H1 (cell line): Measurements from ENCODE around the gene LNPEP. TPM values are rescaled to one million over a fixed set of nuclear protein-coding genes. Genes with fewer than 3 reads are reported as not detected.

Experiments used
- CTCF ChIA-PET: fragments of 300-600 bp; sonication (Branson Sonifier 250); formaldehyde crosslinking; loops from one replicate; lab custom pipeline; 2021; ENCODE audit not compliant: partially characterized antibody; lab: Charles Lee
- POLR2A ChIA-PET: fragments of 300-600 bp; sonication (Branson Sonifier 250); formaldehyde crosslinking; loops from one replicate; lab custom pipeline; 2021; ENCODE audit warnings: inconsistent platforms; ENCODE audit not compliant: partially characterized antibody; lab: Charles Lee
- DNase-seq, 2 experiments: peaks; one replicate each; pipeline versions ENCODE4 v3.0.0 to v3.0.0-alpha.2; 2010 to 2022; ENCODE audit warnings: low spot score in 2 of 2, low read depth in 1 of 2, mixed read lengths in 1 of 2
- FAIRE-seq: peaks from 2 replicates; lab custom pipeline; 2011; peaks lifted over from hg19 to GRCh38; lab: Jason Lieb, UNC
- H2AFZ ChIP-seq: 2 replicates; pipeline ENCODE4 v1.8.1; 2012; ENCODE audit warnings: low read length, inconsistent platforms
- H2AK5ac ChIP-seq: 2 replicates; pipeline ENCODE4 v1.6.1; 2013; ENCODE audit warnings: low read depth, low read length
- H2BK120ac ChIP-seq: replicated peaks from 2 replicates; pipeline ENCODE3; 2013; ENCODE audit warnings: low read depth, low read length, inconsistent platforms
- H2BK12ac ChIP-seq: 2 replicates; pipeline ENCODE4 v1.6.1; 2013; ENCODE audit warnings: low read depth, low read length
- H2BK15ac ChIP-seq: 2 replicates; pipeline ENCODE4 v1.6.1; 2013; ENCODE audit warnings: low read length
- H2BK20ac ChIP-seq: 2 replicates; pipeline ENCODE4 v1.6.1; 2013; ENCODE audit warnings: low read length
- H2BK5ac ChIP-seq: 2 replicates; pipeline ENCODE4 v1.6.1; 2013; ENCODE audit warnings: low read depth, low read length
- H3K14ac ChIP-seq: 2 replicates; pipeline ENCODE4 v1.6.1; 2013; ENCODE audit warnings: inconsistent platforms; ENCODE audit not compliant: insufficient read length
- H3K18ac ChIP-seq: 2 replicates; pipeline ENCODE4 v1.6.1; 2013; ENCODE audit warnings: low read length; ENCODE audit errors: extremely low read depth
- H3K23ac ChIP-seq: 2 replicates; pipeline ENCODE4 v1.6.1; 2013; ENCODE audit warnings: inconsistent platforms; ENCODE audit not compliant: insufficient read length
- H3K23me2 ChIP-seq: 2 replicates; pipeline ENCODE4 v1.6.1; 2013; ENCODE audit warnings: low read depth, low read length
- H3K27ac ChIP-seq: 2 replicates; pipeline ENCODE4 v1.6.1; 2011; ENCODE audit warnings: low read depth, low read length, inconsistent platforms
- H3K27me3 ChIP-seq, 4 experiments: replicated peaks in 1 of 4; 1 replicate in 1 of 4; 2 replicates in 3 of 4; pipeline versions ENCODE4 v1.6.1 to v1.8.1; 2011 to 2013; ENCODE audit warnings: low read length in 3 of 4, mild to moderate bottlenecking in 3 of 4, inconsistent platforms in 2 of 4, mixed read lengths in 2 of 4, moderate library complexity in 1 of 4; ENCODE audit not compliant: control insufficient read depth in 3 of 4, insufficient read depth in 3 of 4; ENCODE audit errors: extremely low read depth in 1 of 4
- H3K36me3 ChIP-seq, 4 experiments: 2 replicates each; pipeline versions ENCODE4 v1.6.1 to v1.8.1; 2011 to 2013; ENCODE audit warnings: mild to moderate bottlenecking in 4 of 4, low read length in 3 of 4, moderate library complexity in 2 of 4, control low read depth in 1 of 4, inconsistent platforms in 1 of 4; ENCODE audit not compliant: insufficient read depth in 4 of 4, control insufficient read depth in 2 of 4
- H3K4ac ChIP-seq: replicated peaks from 2 replicates; pipeline ENCODE3; 2013; ENCODE audit warnings: low read length, low read depth, mixed read lengths, inconsistent platforms; ENCODE audit not compliant: insufficient read length
- H3K4me1 ChIP-seq, 4 experiments: replicated peaks in 1 of 4; 1 replicate in 1 of 4; 2 replicates in 3 of 4; pipeline versions ENCODE4 v1.6.1 to v1.8.1; 2011 to 2013; ENCODE audit warnings: low read length in 3 of 4, inconsistent platforms in 2 of 4, mixed read lengths in 1 of 4; ENCODE audit not compliant: insufficient read depth in 4 of 4, control insufficient read depth in 3 of 4
- H3K4me2 ChIP-seq, 2 experiments: 2 replicates each; pipeline versions ENCODE4 v1.6.1 to v1.8.1; 2011 to 2013; ENCODE audit warnings: low read depth in 2 of 2, low read length in 2 of 2, control low read depth in 1 of 2, inconsistent platforms in 1 of 2, mild to moderate bottlenecking in 1 of 2; ENCODE audit not compliant: insufficient read depth in 1 of 2
- H3K4me3 ChIP-seq, 4 experiments: fragments of 200-600, 300-600 bp in 1 of 4; sonication (generic), shearing (Covaris generic), sonication (Bioruptor Twin) in 1 of 4; 2 replicates each; pipeline versions ENCODE4 v1.5.1 to v1.8.1; 2011 to 2016; ENCODE audit warnings: low read length in 4 of 4, low read depth in 3 of 4, control low read depth in 2 of 4, inconsistent platforms in 2 of 4, mild to moderate bottlenecking in 2 of 4, mixed read lengths in 1 of 4, moderate library complexity in 1 of 4; ENCODE audit not compliant: insufficient read depth in 2 of 4; ENCODE audit errors: extremely low read depth in 1 of 4
- H3K56ac ChIP-seq: replicated peaks from 2 replicates; pipeline ENCODE3; 2013; ENCODE audit warnings: low read depth, mild to moderate bottlenecking, mixed read lengths, low read length, inconsistent platforms; ENCODE audit not compliant: insufficient read length
- H3K79me1 ChIP-seq: 2 replicates; pipeline ENCODE4 v1.6.1; 2013; ENCODE audit warnings: low read depth, low read length, control low read depth
- H3K79me2 ChIP-seq, 2 experiments: 2 replicates each; pipeline versions ENCODE4 v1.6.1 to v1.8.1; 2012 to 2013; ENCODE audit warnings: low read length in 2 of 2, mild to moderate bottlenecking in 2 of 2, inconsistent platforms in 1 of 2; ENCODE audit not compliant: insufficient read depth in 2 of 2, control insufficient read depth in 1 of 2
- H3K9ac ChIP-seq, 4 experiments: replicated peaks in 1 of 4; 1 replicate in 1 of 4; 2 replicates in 3 of 4; pipeline versions ENCODE4 v1.6.1 to v1.8.1; 2011 to 2013; ENCODE audit warnings: low read depth in 3 of 4, low read length in 3 of 4, control low read depth in 2 of 4, mild to moderate bottlenecking in 2 of 4, moderate library complexity in 2 of 4, inconsistent platforms in 1 of 4; ENCODE audit errors: extremely low read depth in 1 of 4
- H3K9me3 ChIP-seq, 2 experiments: 2 replicates each; pipeline versions ENCODE4 v1.6.1 to v1.8.1; 2012 to 2013; ENCODE audit warnings: mild to moderate bottlenecking in 2 of 2, moderate library complexity in 2 of 2, control low read depth in 1 of 2, inconsistent platforms in 1 of 2, low read depth in 1 of 2, low read length in 1 of 2, mixed read lengths in 1 of 2; ENCODE audit not compliant: insufficient read depth in 2 of 2
- H4K20me1 ChIP-seq, 2 experiments: replicated peaks in 1 of 2; 2 replicates each; pipeline versions ENCODE3 to v1.8.1; 2011 to 2013; ENCODE audit warnings: inconsistent platforms in 2 of 2, low read length in 2 of 2, mild to moderate bottlenecking in 1 of 2; ENCODE audit not compliant: insufficient read depth in 2 of 2, control insufficient read depth in 1 of 2
- H4K5ac ChIP-seq: 2 replicates; pipeline ENCODE4 v1.6.1; 2013; ENCODE audit warnings: low read length, low read depth, mixed read lengths, inconsistent platforms; ENCODE audit not compliant: insufficient read length
- H4K8ac ChIP-seq: 2 replicates; pipeline ENCODE4 v1.8.0; 2013; ENCODE audit warnings: mild to moderate bottlenecking, moderate library complexity, low read length, inconsistent platforms; ENCODE audit not compliant: insufficient read depth; ENCODE audit errors: extremely low read depth
- H4K91ac ChIP-seq: replicated peaks from 2 replicates; pipeline ENCODE3; 2013; ENCODE audit warnings: low read length, mixed read lengths, inconsistent platforms; ENCODE audit not compliant: insufficient read length
- ASH2L ChIP-seq: fragments of 200-600, 300-600 bp; sonication (generic); IDR thresholded peaks from one replicate; pipeline ENCODE4 v1.7.1; 2017; ENCODE audit warnings: low read length
- ATF3 ChIP-seq: IDR thresholded peaks from 2 replicates; pipeline ENCODE4 v1.6.1; 2011; ENCODE audit warnings: low read depth, mild to moderate bottlenecking, low read length; ENCODE audit not compliant: insufficient read depth
- EGR1 ChIP-seq: IDR thresholded peaks from 2 replicates; pipeline ENCODE4 v1.6.1; 2011; ENCODE audit warnings: low read depth, low read length, borderline replicate concordance
- EZH2 ChIP-seq: fragments of 200-600 bp; sonication (generic); IDR thresholded peaks from 2 replicates; pipeline ENCODE4 v1.7.1; 2012; ENCODE audit warnings: low read depth, mild to moderate bottlenecking, moderate library complexity, low read length, inconsistent platforms; ENCODE audit not compliant: severe bottlenecking
- KDM4A ChIP-seq: IDR thresholded peaks from one replicate; pipeline ENCODE4 v1.7.1; 2012; ENCODE audit warnings: low read depth, mild to moderate bottlenecking, moderate library complexity, low read length, inconsistent platforms; ENCODE audit not compliant: severe bottlenecking
- NRF1 ChIP-seq: IDR thresholded peaks from 2 replicates; pipeline ENCODE4 v1.6.1; 2011; ENCODE audit warnings: mild to moderate bottlenecking, low read depth, low read length, improper control_type of control experiment
- PHF8 ChIP-seq: fragments of 200-600 bp; sonication (generic); conservative IDR thresholded peaks from 2 replicates; pipeline ENCODE4 v1.7.1; 2012; ENCODE audit warnings: low read depth, mild to moderate bottlenecking, inconsistent platforms, low read length, moderate library complexity
- POLR2A ChIP-seq, 2 experiments: IDR thresholded peaks; 1 replicate in 1 of 2; 2 replicates in 1 of 2; pipeline ENCODE4 v1.6.1; 2011; ENCODE audit warnings: low read depth in 2 of 2, low read length in 2 of 2, mild to moderate bottlenecking in 2 of 2; ENCODE audit errors: control extremely low read depth in 1 of 2
- POLR2AphosphoS5 ChIP-seq: IDR thresholded peaks from 2 replicates; pipeline ENCODE4 v1.6.1; 2011; ENCODE audit warnings: low read depth, low read length
- RAD21 ChIP-seq, 2 experiments: IDR thresholded peaks in 1 of 2; conservative IDR thresholded peaks in 1 of 2; 2 replicates each; pipeline ENCODE4 v1.6.1; 2011; ENCODE audit warnings: low read depth in 2 of 2, low read length in 2 of 2, improper control_type of control experiment in 1 of 2, inconsistent platforms in 1 of 2, mild to moderate bottlenecking in 1 of 2, moderate library complexity in 1 of 2
- SIRT6 ChIP-seq: IDR thresholded peaks from one replicate; pipeline ENCODE4 v1.7.1; 2012; ENCODE audit warnings: low read length, inconsistent platforms
- SP2 ChIP-seq: IDR thresholded peaks from 2 replicates; pipeline ENCODE4 v1.6.1; 2012; ENCODE audit warnings: mild to moderate bottlenecking, low read length, inconsistent platforms
- SP4 ChIP-seq: IDR thresholded peaks from 2 replicates; pipeline ENCODE4 v1.6.1; 2012; ENCODE audit warnings: low read length, inconsistent platforms
- TAF1 ChIP-seq: IDR thresholded peaks from 2 replicates; pipeline ENCODE4 v1.6.1; 2011; ENCODE audit warnings: mild to moderate bottlenecking, low read depth, low read length
- WGBS, 2 experiments: shearing (Covaris generic) in 1 of 2; methylation state at CpG; one replicate each; pipeline versions ENCODE4 v1.1.6 to v1.1.7; 2013 to 2015; ENCODE audit warnings: low lambda C conversion rate in 2 of 2, mixed read lengths in 2 of 2, inconsistent platforms in 1 of 2, low coverage in 1 of 2, missing lambda C conversion rate in 1 of 2; ENCODE audit not compliant: insufficient replicate concordance in 2 of 2, insufficient coverage in 1 of 2, insufficient read length in 1 of 2; ENCODE audit errors: extremely low coverage in 1 of 2, missing lambda C conversion rate in 1 of 2; 5-methylcytosine and 5-hydroxymethylcytosine counted together
- polyA plus RNA-seq, 7 experiments: library from polyadenylated mRNA; depleted of rRNA in 3 of 7; stranded (reverse) in 5 of 7; unstranded in 2 of 7; fragments of >200 nt in 5 of 7; fragments of 200-250 nt in 2 of 7; gene quantifications; 1 replicate in 5 of 7; 2 replicates in 1 of 7; 4 replicates in 1 of 7; pipeline versions ENCODE4 v1.2.1 to v1.2.3, GENCODE V29; 2011 to 2013; ENCODE audit warnings: missing spikeins in 2 of 7, mixed read lengths in 2 of 7
- total RNA-seq: library from RNA; stranded (reverse); fragmentation: NEBNext Ultra II Directional; extraction: Animal tissue kit (Norgen Biotek cat#: 25700); gene quantifications from 2 replicates; pipeline ENCODE4 v1.2.1, GENCODE V29; 2021
- TF ChIP-seq, protein P1 (sequence below): IDR thresholded peaks from 2 replicates; pipeline ENCODE4 v1.6.1; 2012; ENCODE audit warnings: inconsistent platforms

The LNPEP gene
- total and polyA plus RNA-seq, 2 of the 8 experiments (the other 6 are each of a cell fraction or from before 2014, with no cell fraction given): 1.8 to 4.5 TPM

GRCh38 chr5:97002983-97003382, 67.1 kb downstream of the LNPEP start:
- Histone ChIP-seq H3K56ac (no peak overlapping the region), H3K79me2 (no peaks in the 10 kb centered on the region), H3K23me2 (no peaks in the 10 kb centered on the region; the same call in 1 of the 2 replicates), H2BK5ac (no peak overlapping the region), H3K9ac (no peak overlapping the region), H3K4me2 (no peak overlapping the region), H3K27ac (no peak overlapping the region), H3K4ac (no peak overlapping the region), H3K9me3 (no peaks in the 10 kb centered on the region), H3K36me3 (no peaks in the 10 kb centered on the region), H2AFZ (no peak overlapping the region), H4K8ac (no peak overlapping the region), H2BK15ac (no peak overlapping the region), H3K27me3 (no peaks in the 10 kb centered on the region), H2BK12ac (no peak overlapping the region), H3K18ac (no peak overlapping the region), H2AK5ac (no peak overlapping the region), H4K20me1 (no peaks in the 10 kb centered on the region), H3K14ac (no peak overlapping the region), H3K23ac (no peak overlapping the region), H2BK20ac (no peak overlapping the region), H4K5ac (no peak overlapping the region), H3K4me1 (0 out of 7 replicates have a peak, but pooled peaks cover 0 to 4% (median 0%) of the 10 kb centered on the region in 4 experiments), H3K4me3 (no peak overlapping the region), H4K91ac (no peak overlapping the region), H2BK120ac (no peak overlapping the region), H3K79me1 (no peaks in the 10 kb centered on the region)
- POLR2A ChIA-PET: no interaction called here
- 81% methylated on average over 1 of the region's 1 CpG; no CpG with 5 or more reads in 1 of the 2 experiments for WGBS, 2 experiments
- FAIRE-seq: no peak
- CTCF ChIA-PET: interaction anchor here (1.0 to 1.1 kb wide), 2 partner anchors 41 to 140 kb away, joined by 3 to 4 read pairs; partner anchors contain the start of gene LIX1
- no peak for DNase-seq
- TF ChIP-seq PHF8 (no peak), TAF1 (no peak), NRF1 (no peak), EGR1 (no peak), ATF3 (no peak), ASH2L (no peak), POLR2AphosphoS5 (no peak), SP2 (no peak), EZH2 (no peak), SP4 (no peak), RAD21 (IDR thresholded peaks at IDR 0.05 in 1 of 2, conservative IDR thresholded peaks at IDR 0.05 in 1 of 2; ENCODE audit: low read depth in 2 of 2, low read length in 2 of 2) (no peak), POLR2A (IDR thresholded peaks at IDR 0.05; ENCODE audit: control extremely low read depth in 1 of 2, low read depth in 2 of 2, low read length in 2 of 2) (no peak), SIRT6 (no peak), KDM4A (no peak)
- TF ChIP-seq, protein P1, sequence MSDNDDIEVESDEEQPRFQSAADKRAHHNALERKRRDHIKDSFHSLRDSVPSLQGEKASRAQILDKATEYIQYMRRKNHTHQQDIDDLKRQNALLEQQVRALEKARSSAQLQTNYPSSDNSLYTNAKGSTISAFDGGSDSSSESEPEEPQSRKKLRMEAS: no peak
